Measurements from ENCODE around the gene CHRNA5. TPM values are rescaled to one million over a fixed set of nuclear protein-coding genes. Genes with fewer than 3 reads are reported as not detected.
"Not testable (repeated sequence)": the region's sequence is repeated elsewhere in the genome, so short reads cannot be mapped to it uniquely, and the experiment has no call there.

CHRNA5 gene
- total RNA-seq, 2 experiments from 2014 or later, result 2.0 to 2.7 TPM

GRCh38 chr15:78536134-78536533 is 29.2 kb upstream of the CHRNA5 start:
- intact Hi-C loops (cut with micrococcal nuclease), result no loop called here
- Mint-ChIP-seq H3K27ac (no peak overlapping the region), H3K27me3 (no peaks in the 10 kb centered on the region), H3K4me1 (ENCODE audit: low read depth) (peaks cover 2% of the 10 kb centered on the region), H3K9me3 (no peaks in the 10 kb centered on the region), H3K36me3 (ENCODE audit: low read depth) (peaks cover 8% of the 10 kb centered on the region), H3K4me3 (no peak overlapping the region)
- POLR2A ChIA-PET, result interaction anchor here (0.6 kb wide), 2 partner anchors 25 to 132 kb away, joined by 3 read pairs; no protein-coding TSS in a partner anchor
- ATAC-seq (no peak), DNase-seq (no peak)
- CTCF ChIA-PET, result interaction anchor here (1.3 to 1.4 kb wide), 2 partner anchors 14 to 113 kb away, joined by 3 read pairs; no protein-coding TSS in a partner anchor
- TF ChIP-seq CTCF (IDR thresholded peaks at IDR 0.05), result no peak

GRCh38 chr15:78537266-78537905 is 27.9 kb upstream of the CHRNA5 start:
- no peak for TF ChIP-seq CTCF (IDR thresholded peaks at IDR 0.05)
- peaks cover 7% of the 10 kb centered on the region for H3K4me1 Mint-ChIP-seq (ENCODE audit: low read depth)
- peaks cover 19% of the 10 kb centered on the region for H3K36me3 Mint-ChIP-seq (ENCODE audit: low read depth)
- no peak overlapping the region for H3K27ac Mint-ChIP-seq
- intact Hi-C loops (cut with micrococcal nuclease), result no loop called here
- no peak overlapping the region for H3K4me3 Mint-ChIP-seq
- no peak for ATAC-seq
- ChIA-PET POLR2A (no interaction called here), CTCF (no interaction called here)
- DNase-seq, result no peak
- H3K9me3 Mint-ChIP-seq, result no peaks in the 10 kb centered on the region
- no peaks in the 10 kb centered on the region for H3K27me3 Mint-ChIP-seq

DNA sequence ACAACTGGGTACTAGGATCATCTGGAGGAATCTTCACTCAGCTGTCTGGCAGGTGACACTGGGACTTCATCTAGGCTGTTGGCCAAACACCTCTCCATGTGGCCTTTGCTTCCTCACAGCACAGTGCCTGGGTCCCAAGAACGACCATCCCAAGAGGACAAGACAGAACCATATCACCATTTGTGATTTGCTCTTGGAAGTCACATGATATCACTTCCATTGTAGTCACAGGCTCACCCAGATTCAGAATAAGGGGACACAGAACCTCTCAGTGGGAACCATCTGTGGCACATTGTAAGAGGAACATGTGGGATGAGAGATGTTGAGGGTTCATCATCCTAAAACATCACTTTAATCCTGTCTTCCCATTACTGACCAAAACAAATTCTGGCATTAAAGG is 27.0 kb upstream of the CHRNA5 start:
- no peak for TF ChIP-seq CTCF (IDR thresholded peaks at IDR 0.05)
- intact Hi-C loops (cut with micrococcal nuclease), result no loop called here
- Mint-ChIP-seq H3K4me1 (ENCODE audit: low read depth) (peaks cover 17% of the 10 kb centered on the region), H3K4me3 (no peak overlapping the region), H3K27me3 (no peaks in the 10 kb centered on the region), H3K9me3 (no peaks in the 10 kb centered on the region), H3K36me3 (ENCODE audit: low read depth) (peaks cover 29% of the 10 kb centered on the region), H3K27ac (peak overlapping the region; percentile 99)
- POLR2A ChIA-PET, result interaction anchor here (0.6 kb wide), 1 partner anchor 8 kb away, joined by 3 read pairs; no protein-coding TSS in a partner anchor
- CTCF ChIA-PET, result no interaction called here
- ATAC-seq (no peak), DNase-seq (no peak)

GRCh38 chr15:78539464-78540140 is 25.7 kb upstream of the CHRNA5 start:
- peaks cover 32% of the 10 kb centered on the region for H3K36me3 Mint-ChIP-seq (ENCODE audit: low read depth)
- peak overlapping the region; percentile 98 for H3K4me3 Mint-ChIP-seq
- H3K9me3 Mint-ChIP-seq; intact Hi-C loops (cut with micrococcal nuclease); ATAC-seq; H3K27me3 Mint-ChIP-seq: not testable (repeated sequence)
- CTCF ChIA-PET, result interaction anchor here (0.8 to 1.5 kb wide), 4 partner anchors 9 to 269 kb away, joined by 3 to 4 read pairs (median 3); partner anchors contain the start of gene CHRNA5
- DNase-seq, result peak; percentile 11
- POLR2A ChIA-PET, result interaction anchor here (0.6 to 2.8 kb wide), 12 partner anchors 9 to 275 kb away, joined by 3 to 19 read pairs (median 4); partner anchors contain the start of genes DNAJA4, HYKK and IREB2
- peaks cover 20% of the 10 kb centered on the region for H3K4me1 Mint-ChIP-seq (ENCODE audit: low read depth)
- H3K27ac Mint-ChIP-seq, result peak overlapping the region; percentile 99

- Mint-ChIP-seq H3K4me3 (peak within 1 kb of the TSS; percentile 98), H3K9me3 (no peaks in the 10 kb centered on the region), H3K27me3 (no peaks in the 10 kb centered on the region), H3K27ac (peak within 1 kb of the TSS; percentile 99), H3K36me3 (ENCODE audit: low read depth) (peaks cover 36% of the 10 kb centered on the region), H3K4me1 (ENCODE audit: low read depth) (peaks cover 22% of the 10 kb centered on the region)
- intact Hi-C loops (cut with micrococcal nuclease), result no loop called here
- ChIA-PET CTCF (interaction anchor here (0.8 to 1.5 kb wide), 5 partner anchors 10 to 268 kb away, joined by 3 to 4 read pairs (median 3); partner anchors contain the start of gene CHRNA5), POLR2A (interaction anchor here (0.6 to 2.8 kb wide), 18 partner anchors 9 to 504 kb away, joined by 3 to 19 read pairs (median 4); partner anchors contain the start of genes DNAJA4, HYKK and IREB2)
- TF ChIP-seq CTCF (IDR thresholded peaks at IDR 0.05), result no peak
- peak; percentile 87 for ATAC-seq
- peak; percentile 95 for DNase-seq
These were observed 25.0 kb upstream of the CHRNA5 start, which contains the start of gene PSMA4 for GRCh38 chr15:78540141-78540870. Gene PSMA4 (plus strand): TSS chr15:78540444. CDS start chr15:78541928, 1,484 bp downstream.
